Sigmoid colon (tissue), 7 donors: Measurements from ENCODE around the gene LPIN2. TPM values are rescaled to one million over a fixed set of nuclear protein-coding genes. Genes with fewer than 3 reads are reported as not detected.

Experiments used
- DNase-seq: peaks from one replicate; pipeline ENCODE4 v3.0.0-alpha.2; 2019
- H3K27ac ChIP-seq, 4 donors: fragments of 200-600 bp; sonication (generic); one replicate each; pipeline ENCODE4 v1.5.1; 2016 to 2019; ENCODE audit warnings: mild to moderate bottlenecking in 1 of 4
- H3K27me3 ChIP-seq, 3 donors: fragments of 200-600 bp; sonication (generic); one replicate each; pipeline ENCODE4 v1.5.1; 2019; ENCODE audit warnings: mild to moderate bottlenecking in 1 of 3
- H3K36me3 ChIP-seq, 4 donors: fragments of 200-600 bp; sonication (generic); one replicate each; pipeline ENCODE4 v1.5.1; 2016 to 2019
- H3K4me1 ChIP-seq, 4 donors: fragments of 200-600 bp; sonication (generic); one replicate each; pipeline ENCODE4 v1.5.1; 2017 to 2019
- H3K4me3 ChIP-seq, 4 donors: fragments of 200-600 bp; sonication (generic); one replicate each; pipeline ENCODE4 v1.5.1; 2017 to 2019; ENCODE audit warnings: mild to moderate bottlenecking in 2 of 4, moderate library complexity in 1 of 4
- H3K9me3 ChIP-seq, 4 donors: fragments of 200-600 bp in 3 of 4; sonication (generic) in 3 of 4; one replicate each; pipeline versions ENCODE4 v1.5.1 to v1.6.1; 2013 to 2019
- CTCF ChIP-seq, 4 experiments: fragments of 450-650 bp in 3 of 4; fragments of 200-600 bp in 1 of 4; IDR thresholded peaks; one replicate each; pipeline ENCODE4 v1.5.1; 2016 to 2019; ENCODE audit warnings: antibody characterized with exemption in 4 of 4, mild to moderate bottlenecking in 3 of 4, moderate library complexity in 2 of 4
- EP300 ChIP-seq, 4 donors: sonication (generic); formaldehyde crosslinking; IDR thresholded peaks; one replicate each; pipeline ENCODE4 v1.6.1; 2017; ENCODE audit warnings: antibody characterized with exemption in 4 of 4
- POLR2A ChIP-seq, 2 donors: fragments of 450-650 bp; IDR thresholded peaks; one replicate each; pipeline ENCODE4 v1.6.1; 2016; ENCODE audit warnings: antibody characterized with exemption in 2 of 2, mild to moderate bottlenecking in 2 of 2, moderate library complexity in 2 of 2
- POLR2AphosphoS5 ChIP-seq, 4 donors: sonication (generic); formaldehyde crosslinking; IDR thresholded peaks; one replicate each; pipeline ENCODE4 v1.6.1; 2017; ENCODE audit warnings: antibody characterized with exemption in 4 of 4
- WGBS, 2 donors: extraction: QIAGEN DNeasy Blood & Tissue Kit; methylation state at CpG; one replicate each; pipeline ENCODE4 v1.1.7; 2013; 5-methylcytosine and 5-hydroxymethylcytosine counted together
- intact Hi-C: fragments of 100-400 bp; cut with DNase I; formaldehyde crosslinking; loops from one replicate; pipeline ENCODE4 v1.15.1; 2023
- polyA plus RNA-seq, 3 donors: library from polyadenylated mRNA; stranded (reverse); fragments of 200-250 nt; gene quantifications; one replicate each; pipeline ENCODE4 v1.2.3, GENCODE V29; 2013
- total RNA-seq, 4 donors: library from RNA; depleted of rRNA; stranded (reverse); fragments of >200 nt; gene quantifications; one replicate each; pipeline ENCODE4 v1.1.0, GENCODE V29; 2016
- donor health status: healthy with polysubstance abuse.
- donor health status: Bipolar disorder and iron deficiency.
- donor health status: healthy.

The LPIN2 gene
- total and polyA plus RNA-seq, 7 donors, result 13.6 to 34.9 (median 20.4) TPM

- no peaks in the 10 kb centered on the region for H3K9me3 ChIP-seq
- H3K27ac ChIP-seq, result no peak overlapping the region
- H3K4me1 ChIP-seq, result peaks cover 0 to 11% (median 3%) of the 10 kb centered on the region in 4 donors
- no peak overlapping the region for H3K4me3 ChIP-seq
- DNase-seq, result no peak
- H3K36me3 ChIP-seq, result no peaks in the 10 kb centered on the region
- WGBS, 2 donors, result 9 to 29% methylated on average over 12 of the region's 12 CpGs
- no peaks in the 10 kb centered on the region for H3K27me3 ChIP-seq
- TF ChIP-seq EP300 (IDR thresholded peaks at IDR 0.05), result no peak
- TF ChIP-seq CTCF (IDR thresholded peaks at IDR 0.05), result no peak
- no peak for TF ChIP-seq POLR2AphosphoS5 (IDR thresholded peaks at IDR 0.05)
- TF ChIP-seq POLR2A (IDR thresholded peaks at IDR 0.05), result no peak
- intact Hi-C loops, result no loop called here
These were observed 32.2 kb upstream of the LPIN2 start for GRCh38 chr18:3044931-3045698.

- 12 to 72% methylated on average over 2 of the region's 2 CpGs for WGBS, 2 donors
- intact Hi-C loops, result no loop called here
- H3K4me3 ChIP-seq, result no peak overlapping the region
- H3K27ac ChIP-seq, result no peak overlapping the region
- no peaks in the 10 kb centered on the region for H3K9me3 ChIP-seq
- TF ChIP-seq CTCF (IDR thresholded peaks at IDR 0.05) (no peak), EP300 (IDR thresholded peaks at IDR 0.05) (no peak), POLR2AphosphoS5 (IDR thresholded peaks at IDR 0.05) (no peak), POLR2A (IDR thresholded peaks at IDR 0.05) (no peak)
- DNase-seq, result no peak
- H3K4me1 ChIP-seq, result peaks cover 0 to 11% (median 3%) of the 10 kb centered on the region in 4 donors
- H3K36me3 ChIP-seq, result no peaks in the 10 kb centered on the region
- H3K27me3 ChIP-seq, result no peaks in the 10 kb centered on the region
These were observed 29.4 kb upstream of the LPIN2 start for GRCh38 chr18:3042379-3042778.

GRCh38 chr18:3041843-3042242 is 28.9 kb upstream of the LPIN2 start:
- Histone ChIP-seq H3K27me3 (no peaks in the 10 kb centered on the region), H3K27ac (no peak overlapping the region), H3K4me3 (no peak overlapping the region), H3K36me3 (no peaks in the 10 kb centered on the region), H3K4me1 (peaks cover 0 to 11% (median 3%) of the 10 kb centered on the region in 4 donors), H3K9me3 (no peaks in the 10 kb centered on the region)
- TF ChIP-seq EP300 (IDR thresholded peaks at IDR 0.05) (no peak), CTCF (IDR thresholded peaks at IDR 0.05) (no peak), POLR2A (IDR thresholded peaks at IDR 0.05) (no peak), POLR2AphosphoS5 (IDR thresholded peaks at IDR 0.05) (no peak)
- DNase-seq, result no peak
- WGBS, 2 donors, result 54 to 72% methylated on average over 5 of the region's 5 CpGs
- intact Hi-C loops, result no loop called here

- intact Hi-C loops, result no loop called here
- WGBS, 2 donors, result 92 to 98% methylated on average over 8 of the region's 8 CpGs
- no peak for DNase-seq
- no peaks in the 10 kb centered on the region for H3K27me3 ChIP-seq
- H3K27ac ChIP-seq, result no peak overlapping the region
- TF ChIP-seq EP300 (IDR thresholded peaks at IDR 0.05), result no peak
- no peak for TF ChIP-seq POLR2A (IDR thresholded peaks at IDR 0.05)
- TF ChIP-seq POLR2AphosphoS5 (IDR thresholded peaks at IDR 0.05), result no peak
- TF ChIP-seq CTCF (IDR thresholded peaks at IDR 0.05), result no peak
- H3K9me3 ChIP-seq, result no peaks in the 10 kb centered on the region
- no peak overlapping the region for H3K4me3 ChIP-seq
- H3K36me3 ChIP-seq, result no peaks in the 10 kb centered on the region
- peaks cover 0 to 11% (median 3%) of the 10 kb centered on the region in 4 donors for H3K4me1 ChIP-seq
These were observed 27.9 kb upstream of the LPIN2 start for GRCh38 chr18:3040881-3041280.
